ENCODE data around the gene CCAR1.
"Not testable (repeated sequence)": the region's sequence is repeated elsewhere in the genome, so short reads cannot be mapped to it uniquely, and the experiment has no call there.

The CCAR1 gene, protein sequence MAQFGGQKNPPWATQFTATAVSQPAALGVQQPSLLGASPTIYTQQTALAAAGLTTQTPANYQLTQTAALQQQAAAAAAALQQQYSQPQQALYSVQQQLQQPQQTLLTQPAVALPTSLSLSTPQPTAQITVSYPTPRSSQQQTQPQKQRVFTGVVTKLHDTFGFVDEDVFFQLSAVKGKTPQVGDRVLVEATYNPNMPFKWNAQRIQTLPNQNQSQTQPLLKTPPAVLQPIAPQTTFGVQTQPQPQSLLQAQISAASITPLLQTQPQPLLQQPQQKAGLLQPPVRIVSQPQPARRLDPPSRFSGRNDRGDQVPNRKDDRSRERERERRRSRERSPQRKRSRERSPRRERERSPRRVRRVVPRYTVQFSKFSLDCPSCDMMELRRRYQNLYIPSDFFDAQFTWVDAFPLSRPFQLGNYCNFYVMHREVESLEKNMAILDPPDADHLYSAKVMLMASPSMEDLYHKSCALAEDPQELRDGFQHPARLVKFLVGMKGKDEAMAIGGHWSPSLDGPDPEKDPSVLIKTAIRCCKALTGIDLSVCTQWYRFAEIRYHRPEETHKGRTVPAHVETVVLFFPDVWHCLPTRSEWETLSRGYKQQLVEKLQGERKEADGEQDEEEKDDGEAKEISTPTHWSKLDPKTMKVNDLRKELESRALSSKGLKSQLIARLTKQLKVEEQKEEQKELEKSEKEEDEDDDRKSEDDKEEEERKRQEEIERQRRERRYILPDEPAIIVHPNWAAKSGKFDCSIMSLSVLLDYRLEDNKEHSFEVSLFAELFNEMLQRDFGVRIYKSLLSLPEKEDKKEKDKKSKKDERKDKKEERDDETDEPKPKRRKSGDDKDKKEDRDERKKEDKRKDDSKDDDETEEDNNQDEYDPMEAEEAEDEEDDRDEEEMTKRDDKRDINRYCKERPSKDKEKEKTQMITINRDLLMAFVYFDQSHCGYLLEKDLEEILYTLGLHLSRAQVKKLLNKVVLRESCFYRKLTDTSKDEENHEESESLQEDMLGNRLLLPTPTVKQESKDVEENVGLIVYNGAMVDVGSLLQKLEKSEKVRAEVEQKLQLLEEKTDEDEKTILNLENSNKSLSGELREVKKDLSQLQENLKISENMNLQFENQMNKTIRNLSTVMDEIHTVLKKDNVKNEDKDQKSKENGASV

DNA sequence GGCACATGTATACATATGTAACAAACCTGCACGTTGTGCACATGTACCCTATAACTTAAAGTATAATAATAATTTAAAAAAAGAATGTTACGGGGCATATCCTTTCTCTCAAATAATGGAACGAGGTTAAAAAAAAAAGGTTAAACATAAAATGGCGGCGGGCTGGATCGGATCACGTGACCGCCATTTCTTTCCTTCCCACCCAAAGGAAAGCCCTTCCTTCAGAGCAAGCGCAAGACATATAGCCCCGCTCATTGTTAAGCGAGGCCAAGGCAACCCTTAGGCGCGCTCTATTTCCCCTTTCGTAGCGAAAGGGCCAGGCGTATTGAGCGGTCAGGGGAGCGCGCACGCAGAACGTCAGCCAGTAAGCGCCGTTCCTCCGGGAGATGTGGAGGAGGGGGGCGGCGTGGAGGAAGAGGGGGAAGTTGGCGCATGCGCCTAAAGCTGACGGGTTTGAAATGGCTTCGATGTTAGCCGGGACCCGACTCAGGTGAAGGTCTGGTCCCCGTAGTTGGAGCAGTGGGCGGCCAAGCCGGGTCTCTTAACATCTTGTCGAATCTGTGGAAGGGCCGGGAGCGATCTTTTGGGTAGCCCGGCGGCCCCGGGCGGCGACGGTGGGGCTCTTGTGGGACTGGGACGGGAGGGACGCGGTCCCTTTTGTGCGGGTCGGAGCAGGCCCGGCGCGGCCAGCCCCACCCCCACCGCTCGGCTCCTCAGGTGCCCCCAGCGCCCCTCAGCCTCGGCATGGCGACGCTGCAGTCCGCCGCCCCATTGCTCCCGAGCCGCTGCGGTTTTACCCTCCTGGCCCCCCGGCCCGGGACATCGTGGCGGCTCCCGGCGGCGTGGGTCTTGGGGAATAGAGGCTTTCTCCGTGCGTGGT, at the start of gene CCAR1:
TSS of gene CCAR1 (plus strand) at position 447 of the 880 bp plus-strand sequence. CDS start 1,266 bp downstream, outside the sequence.
- peak; percentile 92 for DNase-seq

DNA sequence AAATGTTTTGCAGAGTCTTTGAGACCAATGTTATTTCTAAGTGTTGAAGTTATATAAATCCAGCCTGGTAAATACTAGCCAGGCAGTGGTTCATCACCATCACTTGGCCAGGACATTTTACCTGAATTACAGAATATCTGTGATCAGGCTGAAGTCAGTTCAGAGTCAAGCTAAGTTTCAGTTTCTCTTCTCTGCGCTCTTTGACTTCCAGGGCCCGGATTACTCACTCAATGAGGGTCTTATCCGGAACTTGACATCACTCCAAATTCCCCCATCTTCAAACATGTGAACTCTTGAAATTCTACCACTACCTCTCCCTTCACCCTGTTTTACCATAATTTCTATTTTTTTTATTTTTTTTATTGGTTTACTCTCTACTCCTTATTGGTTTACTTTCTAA, 36.6 kb upstream of the CCAR1 start:
- no peak for DNase-seq

DNA sequence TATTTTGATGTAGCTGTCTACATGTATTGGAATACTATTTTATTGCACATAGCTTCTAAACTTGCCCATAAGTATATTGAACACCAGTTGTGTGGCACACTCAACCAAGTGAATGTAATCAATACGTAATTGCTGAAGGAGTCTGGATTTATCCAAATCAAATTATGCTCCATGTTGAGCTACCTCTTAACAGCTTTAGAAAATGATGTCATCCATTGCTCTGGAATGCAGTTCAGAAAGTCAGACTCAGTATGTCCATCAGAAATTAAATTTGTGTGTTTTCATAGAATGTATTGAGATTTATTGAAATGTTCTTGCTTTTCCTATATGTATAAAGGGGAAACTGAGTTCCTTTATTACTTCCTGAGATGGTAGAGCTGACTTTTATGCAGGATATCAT, 25.0 kb upstream of the CCAR1 start:
- DNase-seq = no peak

DNA sequence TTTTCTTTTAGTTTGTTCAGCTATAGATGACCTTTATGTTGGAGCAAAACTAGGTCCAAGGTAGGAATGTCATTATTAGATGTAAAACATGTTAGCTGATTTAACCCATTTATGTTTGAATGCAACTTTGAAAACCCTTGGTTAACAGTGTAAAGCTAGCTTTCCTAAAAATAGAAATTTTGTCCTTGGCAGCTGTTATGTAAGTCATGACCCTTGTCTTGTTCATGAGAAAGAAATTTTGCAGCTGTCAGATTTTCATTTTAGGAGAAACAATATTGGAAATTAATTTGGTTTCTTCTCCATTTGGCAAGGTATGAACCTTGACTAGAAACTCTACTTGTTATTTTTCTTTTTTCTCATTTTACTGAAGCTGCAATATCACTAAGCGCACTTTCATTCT, 23.9 kb upstream of the CCAR1 start:
- no peak for DNase-seq

DNA sequence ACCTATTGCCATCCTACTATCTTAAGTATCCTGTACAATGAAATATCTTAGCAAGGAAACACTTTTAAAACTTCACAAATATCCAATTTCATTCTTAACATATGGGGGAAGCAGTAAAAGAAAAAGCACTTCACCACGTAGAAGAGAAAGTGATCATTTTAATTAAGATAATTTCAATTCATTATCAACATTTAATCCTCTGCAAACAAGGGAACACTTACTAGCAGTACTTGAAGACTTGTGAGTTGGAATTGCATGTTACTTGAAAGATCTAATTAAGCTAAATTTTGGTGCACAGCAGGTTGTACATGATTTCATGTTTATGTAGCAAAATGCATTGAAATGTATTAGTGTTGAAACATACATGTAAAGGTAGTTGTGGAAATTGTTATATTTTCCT, 20.8 kb upstream of the CCAR1 start:
- no peak for DNase-seq

DNA sequence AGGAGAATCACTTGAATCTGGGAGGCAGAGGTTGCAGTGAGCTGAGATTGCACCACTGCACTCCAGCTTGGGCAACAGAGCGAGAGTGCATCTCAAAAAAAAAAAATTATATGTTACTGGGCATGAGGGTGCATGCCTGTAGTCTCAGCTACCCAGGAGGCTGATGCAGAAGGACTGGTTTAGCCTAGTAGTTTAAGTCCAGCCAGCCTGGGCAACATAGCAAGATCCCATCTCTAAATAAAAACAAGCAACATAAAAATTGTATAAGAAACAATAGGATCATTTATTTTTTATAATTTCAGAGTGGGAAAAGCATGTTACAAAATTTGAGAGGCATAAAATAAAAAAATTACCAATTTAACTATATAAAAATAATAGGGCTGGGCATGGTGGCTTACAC, 15.5 kb upstream of the CCAR1 start:
- DNase-seq = no peak

DNA sequence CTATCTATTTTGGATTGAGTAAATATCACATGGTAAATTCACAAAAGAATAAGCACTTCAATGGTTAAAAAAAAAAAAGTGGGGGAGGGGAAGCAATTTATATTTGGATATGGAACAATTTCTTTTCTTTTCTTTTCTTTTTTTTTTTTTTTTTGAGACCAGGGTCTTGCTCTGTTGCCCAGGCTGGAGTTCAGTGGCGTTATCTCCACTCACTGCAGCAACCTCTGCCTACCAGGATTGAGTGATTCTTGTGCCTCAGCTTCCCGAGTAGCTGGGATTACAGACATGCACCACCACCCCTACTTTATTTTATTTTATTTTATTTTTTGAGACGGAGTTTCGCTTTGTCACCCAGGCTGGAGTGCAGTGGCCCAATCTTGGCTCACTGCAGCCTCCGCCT, 12.1 kb upstream of the CCAR1 start:
- DNase-seq = not testable (repeated sequence)

DNA sequence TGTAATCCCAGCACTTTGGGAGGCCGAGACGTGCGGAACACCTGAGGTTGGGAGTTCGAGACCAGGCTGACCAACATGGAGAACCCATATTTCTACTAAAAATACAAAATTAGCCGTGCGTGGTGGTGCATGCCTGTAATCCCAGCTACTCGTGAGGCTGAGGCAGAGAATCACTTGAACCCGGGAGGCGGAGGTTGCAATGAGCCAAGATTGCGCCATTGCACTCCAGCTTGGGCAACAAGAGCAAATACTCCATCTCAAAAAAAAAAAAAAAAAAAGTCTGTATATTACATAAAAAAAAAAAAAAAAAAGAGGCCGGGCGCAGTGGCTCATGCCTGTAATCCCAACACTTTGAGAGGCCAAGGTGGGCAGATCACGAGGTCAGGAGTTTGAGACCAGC, 8.0 kb upstream of the CCAR1 start:
- not testable (repeated sequence) for DNase-seq

DNA sequence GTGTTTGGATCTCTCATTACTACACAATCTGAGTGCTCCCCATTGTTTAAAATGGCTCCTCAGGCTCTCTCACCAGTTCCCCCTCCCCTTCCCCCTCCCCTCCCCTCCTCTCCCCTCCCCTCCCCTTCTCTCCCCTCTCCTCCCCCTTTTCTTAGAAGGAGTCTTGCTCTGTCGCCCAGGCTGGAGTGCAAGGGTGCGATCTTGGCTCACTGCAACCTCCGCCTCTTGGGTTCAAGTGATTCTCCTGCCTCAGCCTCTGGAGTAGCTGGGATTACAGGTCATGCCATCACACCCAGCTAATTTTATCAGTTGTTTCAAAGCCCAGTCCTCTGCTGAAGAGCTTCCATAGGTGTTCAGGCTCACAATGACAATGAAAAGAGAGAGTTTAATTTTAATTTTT, 3.6 kb upstream of the CCAR1 start:
- DNase-seq = no peak

DNA sequence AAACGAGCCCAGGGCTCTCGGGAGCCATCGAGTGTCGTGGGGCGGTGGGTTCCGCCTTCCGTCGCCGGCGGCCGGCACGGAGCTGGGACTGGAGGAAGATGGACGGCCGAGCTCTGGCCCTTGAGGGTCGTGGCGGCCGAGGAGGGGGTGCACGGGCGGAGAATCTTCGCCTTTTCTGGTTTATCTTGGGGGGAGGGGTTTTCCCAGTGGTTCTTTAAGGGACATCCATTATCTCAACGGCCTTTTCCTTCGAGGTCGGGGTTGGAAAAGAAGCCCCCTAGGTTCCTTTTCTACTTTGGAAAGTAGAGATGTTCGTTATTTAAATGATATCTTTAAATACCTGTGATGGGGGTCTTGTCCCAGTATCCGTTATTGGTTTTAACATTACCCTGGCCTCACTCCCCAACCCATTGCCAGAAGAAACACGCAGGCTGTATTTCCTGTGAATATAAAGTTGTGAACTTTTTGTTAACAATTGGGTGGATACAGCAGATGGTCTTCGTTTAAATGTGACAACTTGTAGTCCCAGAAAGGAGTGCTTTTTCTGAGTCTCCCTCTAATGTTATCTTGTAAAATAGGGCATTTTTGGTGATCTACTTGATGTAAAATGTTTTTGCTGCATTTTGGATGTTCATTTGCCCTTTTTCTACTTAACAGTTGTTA, 765 bp downstream of the CCAR1 start:
- DNase-seq = no peak

DNA sequence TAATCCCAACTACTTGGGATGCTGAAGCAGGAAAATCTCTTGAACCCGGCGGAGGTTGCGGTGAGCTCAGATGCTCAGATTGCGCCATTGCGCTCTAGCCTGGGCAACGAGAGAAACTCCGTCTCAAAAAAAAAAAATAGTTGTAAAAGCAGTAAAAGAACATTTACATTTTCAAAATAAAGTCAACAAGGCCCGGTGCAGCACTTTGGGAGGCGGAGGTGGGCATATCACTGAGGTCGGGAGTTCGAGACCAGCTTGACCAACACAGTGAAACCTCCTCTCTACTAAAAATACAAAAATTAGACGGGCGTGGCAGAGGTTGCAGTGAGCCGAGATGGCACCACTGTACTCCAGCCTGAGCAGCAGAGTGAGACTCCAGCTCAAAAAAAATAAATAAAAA, 4.0 kb downstream of the CCAR1 start:
- DNase-seq = no peak

DNA sequence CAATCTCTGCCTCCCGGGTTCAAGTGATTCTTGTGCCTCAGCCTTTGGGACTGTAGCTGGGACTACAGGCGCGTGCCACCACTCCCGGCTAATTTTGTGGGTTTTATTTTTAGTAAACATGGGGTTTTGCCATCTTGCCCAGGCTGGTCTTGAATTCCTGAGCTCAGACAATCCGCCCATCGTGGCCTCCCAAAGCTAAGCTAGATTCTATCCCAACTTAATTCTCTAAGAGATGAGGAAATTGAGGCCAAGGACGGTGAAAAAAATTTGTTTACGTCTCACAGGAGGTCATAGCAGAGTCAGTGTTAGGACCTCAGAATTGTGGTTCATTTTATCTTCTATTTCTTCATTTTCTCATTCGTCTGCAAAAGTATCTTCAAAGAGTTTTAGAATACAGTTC, 6.1 kb downstream of the CCAR1 start:
- no peak for DNase-seq

DNA sequence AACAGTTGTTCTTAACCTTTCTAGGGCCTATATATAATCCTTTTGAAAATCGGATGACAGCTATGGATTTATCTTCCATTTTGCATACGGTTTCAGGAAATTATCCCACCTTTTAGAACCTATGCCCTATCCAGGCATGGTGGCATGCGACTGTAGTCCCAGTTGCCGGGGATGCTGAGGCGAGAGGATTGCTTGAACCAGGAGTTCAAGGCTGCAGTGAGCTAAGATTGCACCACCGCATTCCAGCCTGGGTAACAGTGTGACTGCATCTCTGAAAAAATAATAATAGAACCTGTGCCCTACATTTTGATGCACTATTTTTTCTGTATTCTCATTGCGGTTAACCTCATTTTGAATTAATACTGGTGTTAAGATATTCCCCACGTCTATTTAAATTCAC, 11.6 kb downstream of the CCAR1 start:
- DNase-seq = no peak

DNA sequence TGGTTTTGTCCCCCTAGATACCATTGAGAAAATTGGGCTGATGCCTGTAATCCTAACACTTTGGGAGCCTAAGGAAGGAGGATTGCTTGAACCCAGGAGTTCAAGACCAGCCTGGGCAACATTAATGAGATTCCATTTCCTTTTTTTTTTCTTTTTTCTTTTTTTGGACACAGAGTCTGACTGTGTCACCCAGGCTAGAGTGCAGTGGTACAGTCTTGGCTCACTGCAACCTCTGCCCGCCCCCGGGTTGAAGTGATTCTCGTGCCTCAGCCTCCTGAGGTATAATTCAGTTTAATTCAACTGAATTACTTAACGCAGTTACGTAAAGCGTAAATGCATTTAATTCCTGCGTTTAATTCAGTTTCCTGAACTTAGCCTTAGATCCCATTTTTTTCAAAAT, 13.3 kb downstream of the CCAR1 start:
- no peak for DNase-seq

DNA sequence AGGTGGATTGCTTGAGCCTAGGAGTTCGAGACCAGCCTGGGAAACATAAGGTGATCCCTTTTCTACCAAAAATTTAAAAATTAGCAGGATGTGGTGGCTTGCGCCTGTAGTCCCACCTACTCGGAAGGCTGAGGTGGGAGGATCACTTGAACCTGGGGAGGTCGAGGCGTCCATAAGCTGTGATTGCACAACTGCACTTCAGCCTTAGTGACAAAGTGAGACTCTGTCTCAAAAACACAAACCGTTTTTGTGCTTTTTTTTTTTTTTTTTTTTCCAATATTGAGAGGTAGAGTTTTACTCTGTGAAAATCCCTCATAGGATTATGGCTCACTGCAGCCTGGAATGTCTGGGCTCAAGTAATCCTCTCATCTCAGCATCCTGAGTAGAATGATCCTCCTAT, 14.1 kb downstream of the CCAR1 start:
- no peak for DNase-seq

DNA sequence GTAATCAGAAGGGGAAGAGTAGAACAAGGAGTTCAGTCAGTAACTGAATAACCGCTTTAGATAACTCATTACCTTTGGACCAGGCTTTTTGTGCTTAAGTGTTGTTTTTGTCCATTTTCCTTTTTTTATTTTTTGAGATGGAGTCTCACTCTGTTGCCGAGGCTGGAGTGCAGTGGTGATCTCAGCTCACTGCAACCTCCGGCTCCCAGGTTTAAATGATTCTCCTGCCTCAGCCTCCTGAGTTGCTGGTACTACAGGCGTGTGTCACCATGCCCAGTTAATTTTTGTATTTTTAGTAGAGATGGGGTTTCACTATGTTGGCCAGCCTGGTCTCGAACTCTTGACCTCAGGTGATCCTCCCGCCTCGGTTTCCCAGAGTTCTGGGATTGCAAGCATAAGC, 14.7 kb downstream of the CCAR1 start:
- not testable (repeated sequence) for DNase-seq

DNA sequence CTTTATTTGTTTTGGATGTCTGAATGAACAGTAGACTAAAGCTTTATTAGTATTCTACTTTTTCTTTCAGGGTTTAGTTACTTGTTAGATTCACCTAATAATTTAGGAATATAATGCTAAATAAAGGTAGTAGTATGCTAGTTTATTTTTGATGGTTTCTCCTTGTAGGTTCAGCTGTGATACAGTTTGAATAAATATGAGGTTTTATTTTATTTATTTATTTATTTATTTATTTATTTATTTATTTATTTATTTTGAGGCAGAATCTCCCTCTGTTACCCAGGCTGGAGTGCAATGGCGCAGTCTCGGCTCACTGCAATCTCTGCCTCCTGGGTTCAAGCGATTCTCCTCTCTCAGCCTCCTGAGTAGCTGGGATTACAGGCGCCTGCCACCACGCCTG, 19.6 kb downstream of the CCAR1 start:
- DNase-seq = not testable (repeated sequence)

DNA sequence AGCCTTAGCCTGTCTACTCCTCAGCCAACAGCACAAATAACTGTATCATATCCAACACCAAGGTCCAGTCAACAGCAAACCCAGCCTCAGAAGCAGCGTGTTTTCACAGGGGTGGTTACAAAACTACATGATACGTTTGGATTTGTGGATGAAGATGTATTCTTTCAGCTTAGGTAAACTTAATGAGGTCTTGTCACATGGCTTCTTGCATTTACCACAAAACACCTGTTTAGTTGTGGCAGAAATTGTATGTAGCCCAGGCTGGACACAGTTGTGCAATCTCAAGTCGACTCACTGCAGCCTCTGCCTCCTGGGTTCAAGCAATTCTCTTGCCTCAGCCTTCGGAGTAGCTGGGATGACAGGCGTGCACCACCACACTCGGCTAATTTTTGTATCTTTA, 21.4 kb downstream of the CCAR1 start:
- DNase-seq = no peak

DNA sequence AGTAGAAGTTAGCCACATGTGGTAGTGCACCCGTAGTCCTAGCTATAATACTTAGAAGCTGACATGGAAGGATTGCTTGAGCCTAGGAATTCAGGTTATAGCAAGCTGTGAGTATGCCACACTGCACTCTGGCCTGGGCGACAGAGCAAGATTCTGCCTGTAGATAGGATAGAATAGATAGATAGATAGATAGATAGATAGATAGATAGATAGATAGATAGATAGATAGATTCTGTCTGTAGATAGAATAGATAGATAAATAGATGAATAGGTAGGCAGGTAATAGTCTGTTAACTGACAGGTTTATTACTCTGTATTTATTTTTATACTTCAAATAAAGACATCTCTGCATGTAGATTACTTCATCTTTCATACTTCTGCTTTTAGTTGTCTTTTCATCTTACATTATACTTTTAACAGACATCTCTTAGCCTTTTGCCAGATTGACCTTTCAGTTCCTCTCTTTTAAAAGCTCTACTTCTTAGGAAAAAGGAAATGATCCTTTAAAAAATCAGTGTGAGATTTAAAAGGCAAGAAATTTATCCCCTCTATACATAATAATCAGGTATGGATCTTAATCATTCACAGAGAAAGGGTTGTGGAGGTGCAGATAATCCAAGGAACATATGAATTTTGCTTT, 31.8 kb downstream of the CCAR1 start:
- no peak for DNase-seq

DNA sequence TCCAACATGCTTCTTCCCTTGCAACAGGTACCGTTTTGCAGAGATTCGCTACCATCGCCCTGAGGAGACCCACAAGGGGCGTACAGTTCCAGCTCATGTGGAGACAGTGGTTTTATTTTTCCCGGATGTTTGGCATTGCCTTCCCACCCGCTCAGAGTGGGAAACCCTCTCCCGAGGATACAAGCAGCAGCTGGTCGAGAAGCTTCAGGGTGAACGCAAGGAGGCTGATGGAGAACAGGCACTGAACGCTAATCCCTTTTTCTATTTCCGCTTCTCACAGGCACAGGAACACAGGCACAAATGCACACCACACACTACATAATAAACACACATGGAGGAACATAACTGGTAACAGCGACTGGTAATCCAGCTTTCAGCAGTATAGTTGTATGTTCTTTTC, 35.2 kb downstream of the CCAR1 start:
- no peak for DNase-seq

DNA sequence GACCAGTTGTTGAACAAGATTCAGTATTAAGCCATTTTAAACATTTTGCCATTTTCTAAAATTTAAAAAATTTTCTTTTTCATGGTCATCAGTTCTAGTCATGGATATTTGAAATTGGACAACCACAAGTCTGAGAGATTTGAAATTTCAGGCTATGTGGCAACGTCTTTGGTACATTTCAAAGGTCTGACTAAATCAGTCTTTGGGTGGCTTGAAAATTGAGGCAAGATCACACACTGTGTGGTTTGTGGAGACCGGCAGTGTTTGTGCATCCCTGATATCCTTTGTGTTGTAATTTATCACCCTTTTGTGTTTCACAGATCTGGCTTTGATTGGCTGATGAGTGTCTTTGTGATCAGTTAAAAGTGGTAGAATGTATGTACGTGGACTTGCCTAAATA, 35.7 kb downstream of the CCAR1 start:
- DNase-seq = no peak

Measured in NCI-H2171 treated with DMSO at 0.1 percent for 48 hours (cell line).